K562 (cell line): Measurements from ENCODE around the gene RASGEF1C. TPM values are rescaled to one million over a fixed set of nuclear protein-coding genes. Genes with fewer than 3 reads are reported as not detected.
A peak's percentile ranks its signal among the peaks of the same experiment; 100 is the strongest.

Experiments
- ADNP ChIP-seq: fragments of 200-800 bp; sonication (Bioruptor generic); IDR thresholded peaks from 2 replicates; pipeline ENCODE4 v1.6.1; 2016; ENCODE audit warnings: missing genetic modification characterization, missing compliant biosample characterization
- ARHGAP35 ChIP-seq: fragments of 450-650 bp; IDR thresholded peaks from 2 replicates; pipeline ENCODE4 v1.6.1; 2018; ENCODE audit not compliant: partially characterized antibody
- CHD7 ChIP-seq: fragments of 200-600 bp; sonication (generic); IDR thresholded peaks from one replicate; pipeline ENCODE4 v1.6.1; 2012; ENCODE audit warnings: mild to moderate bottlenecking, low read depth, low read length, inconsistent platforms
- CREBBP ChIP-seq: IDR thresholded peaks from one replicate; pipeline ENCODE4 v1.6.1; 2012; ENCODE audit warnings: low read depth, mild to moderate bottlenecking, control low read depth, inconsistent platforms, low read length
- POU5F1 ChIP-seq: fragments of 150-350 bp; IDR thresholded peaks from 2 replicates; pipeline ENCODE4 v1.6.1; 2014; ENCODE audit warnings: borderline replicate concordance, low read length, low read depth, mild to moderate bottlenecking; ENCODE audit not compliant: partially characterized antibody
- RFX5 ChIP-seq: IDR thresholded peaks from 2 replicates; pipeline ENCODE4 v1.6.1; 2011; ENCODE audit warnings: low read depth, mild to moderate bottlenecking, improper control_type of control experiment, low read length
- TCF7 ChIP-seq: sonication (generic); IDR thresholded peaks from 2 replicates; pipeline ENCODE4 v1.6.1; 2016; ENCODE audit warnings: antibody characterized with exemption, borderline replicate concordance
- TEAD4 ChIP-seq, 2 experiments: sonication (generic) in 1 of 2; formaldehyde crosslinking in 1 of 2; IDR thresholded peaks; 2 replicates each; pipeline versions ENCODE4 v1.6.1 to v1.8.0; 2012 to 2022; ENCODE audit warnings: borderline replicate concordance in 1 of 2, inconsistent platforms in 1 of 2, low read length in 1 of 2, mild to moderate bottlenecking in 1 of 2, missing genetic modification reagents in 1 of 2
- ZC3H11A ChIP-seq: IDR thresholded peaks from 2 replicates; pipeline ENCODE4 v1.6.1; 2012; ENCODE audit warnings: low read depth, low read length, improper control_type of control experiment
- ZC3H8 ChIP-seq: fragments of 450-650 bp; IDR thresholded peaks from 2 replicates; pipeline ENCODE4 v1.6.1; 2017
- ZFP36 ChIP-seq: fragments of 150-350 bp; IDR thresholded peaks from 2 replicates; pipeline ENCODE4 v1.6.1; 2018; ENCODE audit warnings: low read length, low read depth; ENCODE audit not compliant: partially characterized antibody
- ZNF592 ChIP-seq: fragments of 450-650 bp; IDR thresholded peaks from 2 replicates; pipeline ENCODE4 v1.6.1; 2017; ENCODE audit warnings: antibody characterized with exemption, mild to moderate bottlenecking
- polyA plus RNA-seq, 8 experiments: library from polyadenylated mRNA; depleted of rRNA in 4 of 8; stranded (reverse) in 5 of 8; unstranded in 3 of 8; fragments of >200 nt; fragmentation: Nextera tagmentation in 2 of 8; fragmentation: Illumina TruSeq in 1 of 8; extraction: Ambion mirVana in 2 of 8; extraction: Trizol in 1 of 8; gene quantifications; 2 replicates each; pipeline versions ENCODE4 v1.2.1 to v1.2.3, GENCODE V29; 2011 to 2014; ENCODE audit warnings: inconsistent platforms in 1 of 8, missing spikeins in 1 of 8
- total RNA-seq, 7 experiments: library from RNA; depleted of rRNA in 6 of 7; stranded (reverse); fragments of >200 nt in 6 of 7; fragmentation: Illumina TruSeq in 2 of 7; extraction: Trizol in 2 of 7; gene quantifications; 2 replicates each; pipeline versions ENCODE4 v1.2.1 to v1.2.3, GENCODE V29; 2011 to 2021; ENCODE audit warnings: low replicate concordance in 1 of 7

The RASGEF1C gene
- total and polyA plus RNA-seq, 9 of the 15 experiments (the other 6 are each of a cell fraction or from before 2014, with no cell fraction given) = 0.04 to 1.1 (median 0.21) TPM; not detected in 4

- no peak for TF ChIP-seq CHD7
- TF ChIP-seq ZFP36 = no peak
- TF ChIP-seq RFX5 = no peak
- no peak for TF ChIP-seq ZNF592
- TF ChIP-seq CREBBP = no peak
- 0 out of 2 replicates have a peak, but pooled peaks have one; percentile 77 for TF ChIP-seq ADNP (tag)
- no peak for TF ChIP-seq ARHGAP35
- TF ChIP-seq ZC3H8 = no peak
- TF ChIP-seq TEAD4 (IDR thresholded peaks at IDR 0.05; ENCODE audit: low read length) = 0 out of 2 replicates have a peak, but pooled peaks have one; percentile 15
- no peak for TF ChIP-seq TEAD4 (CRISPR knock-in tag; IDR thresholded peaks at IDR 0.05; ENCODE audit: borderline replicate concordance)
- no peak for TF ChIP-seq POU5F1
- no peak for TF ChIP-seq ZC3H11A
- no peak for TF ChIP-seq TCF7
These were observed 118.8 kb downstream of the RASGEF1C start (continued) for GRCh38 chr5:180090098-180090768.
